Tibial nerve (tissue), 4 donors: ENCODE data around the gene TTC22. TPM values are rescaled to one million over a fixed set of nuclear protein-coding genes. Genes with fewer than 3 reads are reported as not detected.

Source experiments
- DNase-seq, 2 donors: peaks; one replicate each; pipeline ENCODE4 v3.0.0-alpha.2; 2019; ENCODE audit warnings: low spot score in 2 of 2
- H3K27ac ChIP-seq, 4 donors: fragments of 200-600 bp; sonication (generic) in 3 of 4; one replicate each; pipeline ENCODE4 v1.5.1; 2017 to 2019; ENCODE audit warnings: mild to moderate bottlenecking in 1 of 4
- H3K27me3 ChIP-seq, 2 donors: fragments of 200-600 bp; sonication (generic) in 1 of 2; one replicate each; pipeline versions ENCODE4 v1.5.1 to v1.6.0; 2017 to 2019
- H3K36me3 ChIP-seq, 3 donors: fragments of 200-600 bp; sonication (generic); one replicate each; pipeline ENCODE4 v1.5.1; 2018 to 2019
- H3K4me1 ChIP-seq, 4 donors: fragments of 200-600 bp; sonication (generic) in 3 of 4; one replicate each; pipeline ENCODE4 v1.5.1; 2017 to 2019
- H3K4me3 ChIP-seq, 4 donors: fragments of 200-600 bp; sonication (generic) in 3 of 4; one replicate each; pipeline ENCODE4 v1.5.1; 2017 to 2019; ENCODE audit warnings: mild to moderate bottlenecking in 1 of 4, moderate library complexity in 1 of 4
- H3K9me3 ChIP-seq, 4 donors: fragments of 200-600 bp; sonication (generic) in 3 of 4; one replicate each; pipeline ENCODE4 v1.5.1; 2017 to 2019
- CTCF ChIP-seq, 5 experiments: fragments of 200-600 bp in 3 of 5; fragments of 450-650 bp in 2 of 5; sonication (generic) in 3 of 5; IDR thresholded peaks; one replicate each; pipeline ENCODE4 v1.5.1; 2016 to 2019; ENCODE audit warnings: antibody characterized with exemption in 5 of 5, mild to moderate bottlenecking in 3 of 5, moderate library complexity in 2 of 5
- EP300 ChIP-seq, 2 donors: sonication (generic); formaldehyde crosslinking; IDR thresholded peaks; one replicate each; pipeline ENCODE4 v1.6.1; 2017; ENCODE audit warnings: antibody characterized with exemption in 2 of 2, mild to moderate bottlenecking in 1 of 2
- POLR2A ChIP-seq, 2 donors: fragments of 450-650 bp; IDR thresholded peaks; one replicate each; pipeline ENCODE4 v1.6.1; 2017; ENCODE audit warnings: antibody characterized with exemption in 2 of 2, mild to moderate bottlenecking in 2 of 2, moderate library complexity in 2 of 2
- WGBS, 2 donors: methylation state at CpG; one replicate each; pipeline ENCODE4 v1.1.5; 2018; 5-methylcytosine and 5-hydroxymethylcytosine counted together
- total RNA-seq, 4 donors: library from RNA; depleted of rRNA; stranded (reverse); fragments of >200 nt; gene quantifications; one replicate each; pipeline ENCODE4 v1.1.0, GENCODE V29; 2016

TTC22 gene
- total RNA-seq, 4 donors from 2014 or later, result not detected

- Histone ChIP-seq H3K27ac (no peak overlapping the region), H3K9me3 (no peaks in the 10 kb centered on the region), H3K4me3 (no peak overlapping the region), H3K36me3 (no peaks in the 10 kb centered on the region), H3K4me1 (no peaks in the 10 kb centered on the region), H3K27me3 (no peaks in the 10 kb centered on the region)
- no peak for DNase-seq
- TF ChIP-seq EP300 (IDR thresholded peaks at IDR 0.05), result no peak
- no peak for TF ChIP-seq CTCF (IDR thresholded peaks at IDR 0.05)
- no peak for TF ChIP-seq POLR2A (IDR thresholded peaks at IDR 0.05)
- WGBS, 2 donors, result 74 to 77% methylated on average over 13 of the region's 13 CpGs
Measured at GRCh38 chr1:54812801-54813484, 11.8 kb upstream of the TTC22 start.

- WGBS, 2 donors, result 82% methylated on average over 13 to 16 of the region's 18 CpGs
- no peak for DNase-seq
- H3K27ac ChIP-seq, result no peak overlapping the region
- H3K4me1 ChIP-seq, result no peaks in the 10 kb centered on the region
- no peaks in the 10 kb centered on the region for H3K27me3 ChIP-seq
- no peaks in the 10 kb centered on the region for H3K36me3 ChIP-seq
- no peaks in the 10 kb centered on the region for H3K9me3 ChIP-seq
- TF ChIP-seq EP300 (IDR thresholded peaks at IDR 0.05), result no peak
- H3K4me3 ChIP-seq, result no peak overlapping the region
Measured at GRCh38 chr1:54811739-54812655, 10.9 kb upstream of the TTC22 start.

- Histone ChIP-seq H3K9me3 (no peaks in the 10 kb centered on the region), H3K36me3 (no peaks in the 10 kb centered on the region), H3K27ac (no peak overlapping the region), H3K4me1 (no peaks in the 10 kb centered on the region), H3K27me3 (no peaks in the 10 kb centered on the region), H3K4me3 (no peak overlapping the region)
- DNase-seq, result no peak
- WGBS, 2 donors, result 82 to 87% methylated on average over 5 of the region's 5 CpGs
- TF ChIP-seq POLR2A (IDR thresholded peaks at IDR 0.05) (no peak), EP300 (IDR thresholded peaks at IDR 0.05) (no peak), CTCF (IDR thresholded peaks at IDR 0.05) (no peak)
Measured at GRCh38 chr1:54811066-54811465, 9.9 kb upstream of the TTC22 start.

GRCh38 chr1:54810153-54810942, 9.2 kb upstream of the TTC22 start:
- Histone ChIP-seq H3K9me3 (no peaks in the 10 kb centered on the region), H3K4me3 (no peak overlapping the region), H3K27ac (no peak overlapping the region), H3K4me1 (no peaks in the 10 kb centered on the region), H3K27me3 (no peaks in the 10 kb centered on the region), H3K36me3 (no peaks in the 10 kb centered on the region)
- TF ChIP-seq CTCF (IDR thresholded peaks at IDR 0.05) (peak; percentile 53 to 87 (median 73)), POLR2A (IDR thresholded peaks at IDR 0.05) (no peak), EP300 (IDR thresholded peaks at IDR 0.05) (no peak)
- peak in 1 of 2 donors; percentile 59 for DNase-seq
- 31 to 35% methylated on average over 13 of the region's 13 CpGs for WGBS, 2 donors

GRCh38 chr1:54809496-54810074, 8.5 kb upstream of the TTC22 start:
- Histone ChIP-seq H3K4me1 (no peaks in the 10 kb centered on the region), H3K27me3 (no peaks in the 10 kb centered on the region), H3K36me3 (no peaks in the 10 kb centered on the region), H3K4me3 (no peak overlapping the region), H3K9me3 (no peaks in the 10 kb centered on the region), H3K27ac (no peak overlapping the region)
- 46 to 48% methylated on average over 3 of the region's 3 CpGs for WGBS, 2 donors
- DNase-seq, result no peak
- TF ChIP-seq POLR2A (IDR thresholded peaks at IDR 0.05) (no peak), EP300 (IDR thresholded peaks at IDR 0.05) (no peak), CTCF (IDR thresholded peaks at IDR 0.05) (no peak)
